Measurements from ENCODE around the gene CNIH3.

GRCh38 chr1:224735159-224735558 lies 119.0 kb downstream of the CNIH3 start:
- no peak for TF ChIP-seq CTCF (IDR thresholded peaks at IDR 0.05)
- TF ChIP-seq EZH2 (IDR thresholded peaks at IDR 0.05; ENCODE audit: borderline replicate concordance, insufficient read depth, low read depth, low read length, poor library complexity, severe bottlenecking): no peak

All from B cell (primary cell).